SK-N-SH treated with all-trans-retinoic acid at 6 μM for 48 hours (cell line): ENCODE data around the gene CACNB3.

Experiments used
- ARNTL ChIP-seq: fragments of 450-650 bp; formaldehyde crosslinking; IDR thresholded peaks from 2 replicates; pipeline ENCODE4 v1.5.0; 2020; ENCODE audit warnings: low read depth, mild to moderate bottlenecking, moderate library complexity, borderline replicate concordance
- CSDC2 ChIP-seq: fragments of 250-450 bp; sonication (Bioruptor Pico); IDR thresholded peaks from 2 replicates; pipeline ENCODE4 v1.5.0; 2020; ENCODE audit warnings: mild to moderate bottlenecking, moderate library complexity
- ESRRG ChIP-seq: fragments of 250-450 bp; sonication (Bioruptor Pico); IDR thresholded peaks from 2 replicates; pipeline ENCODE4 v1.6.1; 2021; ENCODE audit warnings: mild to moderate bottlenecking
- GLIS3 ChIP-seq: fragments of 250-450 bp; sonication (Bioruptor Pico); IDR thresholded peaks from 2 replicates; pipeline ENCODE4 v1.5.0; 2020; ENCODE audit warnings: mild to moderate bottlenecking, moderate library complexity
- ISL1 ChIP-seq: fragments of 250-450 bp; sonication (Bioruptor Pico); IDR thresholded peaks from 2 replicates; pipeline ENCODE4 v2.1.2; 2022; ENCODE audit warnings: mild to moderate bottlenecking, moderate library complexity
- OSR1 ChIP-seq: fragments of 250-450 bp; sonication (Bioruptor Pico); IDR thresholded peaks from 2 replicates; pipeline ENCODE4 v1.8.0; 2022; ENCODE audit warnings: moderate library complexity, mild to moderate bottlenecking, inconsistent platforms
- RARB ChIP-seq: fragments of 250-450 bp; sonication (Bioruptor Pico); IDR thresholded peaks from 2 replicates; pipeline ENCODE4 v1.8.0; 2021; ENCODE audit warnings: mild to moderate bottlenecking, moderate library complexity
- ZFP3 ChIP-seq: fragments of 250-450 bp; sonication (Bioruptor Pico); IDR thresholded peaks from 2 replicates; pipeline ENCODE4 v1.5.0; 2020; ENCODE audit warnings: mild to moderate bottlenecking, moderate library complexity
- ZFP30 ChIP-seq: fragments of 450-650 bp; formaldehyde crosslinking; IDR thresholded peaks from 2 replicates; pipeline ENCODE4 v1.5.0; 2022; ENCODE audit warnings: mild to moderate bottlenecking, moderate library complexity
- ZNF8 ChIP-seq: fragments of 450-650 bp; formaldehyde crosslinking; IDR thresholded peaks from 2 replicates; pipeline ENCODE4 v1.5.0; 2020; ENCODE audit warnings: mild to moderate bottlenecking, moderate library complexity
- TF ChIP-seq, protein P1 (sequence below): fragments of 250-450 bp; sonication (Bioruptor Pico); IDR thresholded peaks from 2 replicates; pipeline ENCODE4 v1.5.1; 2021; ENCODE audit warnings: mild to moderate bottlenecking, moderate library complexity

GRCh38 chr12:48854488-48854887 lies 36.2 kb downstream of the CACNB3 start:
- TF ChIP-seq ZFP30 (CRISPR knock-in tag), result no peak
- no peak for TF ChIP-seq ESRRG (CRISPR knock-in tag)
- no peak for TF ChIP-seq ISL1 (CRISPR knock-in tag)
- TF ChIP-seq CSDC2, result no peak
- TF ChIP-seq ARNTL, result no peak
- TF ChIP-seq RARB (CRISPR knock-in tag), result no peak
- TF ChIP-seq, protein P1, sequence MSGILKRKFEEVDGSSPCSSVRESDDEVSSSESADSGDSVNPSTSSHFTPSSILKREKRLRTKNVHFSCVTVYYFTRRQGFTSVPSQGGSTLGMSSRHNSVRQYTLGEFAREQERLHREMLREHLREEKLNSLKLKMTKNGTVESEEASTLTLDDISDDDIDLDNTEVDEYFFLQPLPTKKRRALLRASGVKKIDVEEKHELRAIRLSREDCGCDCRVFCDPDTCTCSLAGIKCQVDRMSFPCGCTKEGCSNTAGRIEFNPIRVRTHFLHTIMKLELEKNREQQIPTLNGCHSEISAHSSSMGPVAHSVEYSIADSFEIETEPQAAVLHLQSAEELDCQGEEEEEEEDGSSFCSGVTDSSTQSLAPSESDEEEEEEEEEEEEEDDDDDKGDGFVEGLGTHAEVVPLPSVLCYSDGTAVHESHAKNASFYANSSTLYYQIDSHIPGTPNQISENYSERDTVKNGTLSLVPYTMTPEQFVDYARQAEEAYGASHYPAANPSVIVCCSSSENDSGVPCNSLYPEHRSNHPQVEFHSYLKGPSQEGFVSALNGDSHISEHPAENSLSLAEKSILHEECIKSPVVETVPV (CRISPR knock-in tag), result no peak
- TF ChIP-seq GLIS3 (CRISPR knock-in tag), result no peak
- TF ChIP-seq ZFP3 (CRISPR knock-in tag), result no peak
- no peak for TF ChIP-seq ZNF8 (CRISPR knock-in tag)
- no peak for TF ChIP-seq OSR1
